SK-N-SH (cell line): ENCODE results near the gene RAF1. TPM values are rescaled to one million over a fixed set of nuclear protein-coding genes. Genes with fewer than 3 reads are reported as not detected.
"Not testable (repeated sequence)": the region's sequence is repeated elsewhere in the genome, so short reads cannot be mapped to it uniquely, and the experiment has no call there.

ENCODE experiments used
- CTCF ChIA-PET: fragments of 300-600, 350-600 bp; formaldehyde crosslinking; extraction: SDS; loops from one replicate; lab custom pipeline; 2021; lab: Yijun Ruan, JAX
- POLR2A ChIA-PET: fragments of 350-600 bp; sonication (Branson Sonifier 250); formaldehyde crosslinking; extraction: SDS; loops from one replicate; lab custom pipeline; 2020; ENCODE audit warnings: antibody characterized with exemption, inconsistent platforms; lab: Yijun Ruan, JAX
- DNase-seq: peaks from one replicate; pipeline ENCODE4 v3.0.0; 2012
- H2AFZ ChIP-seq: fragments of 200-600 bp; sonication (generic); 2 replicates; pipeline ENCODE4 v1.8.1; 2016; ENCODE audit warnings: antibody characterized with exemption, mild to moderate bottlenecking, low read depth
- H3F3A ChIP-seq: fragments of 200-600 bp; sonication (generic); replicated peaks from 2 replicates; pipeline ENCODE3; 2016; ENCODE audit warnings: antibody characterized with exemption, mild to moderate bottlenecking; ENCODE audit not compliant: insufficient read depth
- H3K27ac ChIP-seq, 2 experiments: fragments of 200-500 bp in 1 of 2; fragments of 200-600 bp in 1 of 2; sonication (Bioruptor generic) in 1 of 2; sonication (generic), shearing (Covaris generic) in 1 of 2; 2 replicates each; pipeline versions ENCODE4 v1.5.1 to v1.6.1; 2014 to 2016; ENCODE audit warnings: low read depth in 2 of 2, inconsistent platforms in 1 of 2, low read length in 1 of 2, mild to moderate bottlenecking in 1 of 2, mixed read lengths in 1 of 2
- H3K27me3 ChIP-seq: fragments of 200-600 bp; sonication (generic), shearing (Covaris generic); 2 replicates; pipeline ENCODE4 v1.6.1; 2016; ENCODE audit warnings: mixed run types; ENCODE audit not compliant: insufficient read depth
- H3K36me3 ChIP-seq, 2 experiments: fragments of 200-500 bp in 1 of 2; fragments of 200-600 bp in 1 of 2; sonication (Bioruptor generic) in 1 of 2; sonication (generic) in 1 of 2; replicated peaks in 1 of 2; 2 replicates each; pipeline versions ENCODE3 to v1.5.1; 2014 to 2016; ENCODE audit warnings: low read length in 1 of 2, mild to moderate bottlenecking in 1 of 2; ENCODE audit not compliant: insufficient read depth in 2 of 2, control insufficient read depth in 1 of 2
- H3K4me1 ChIP-seq, 2 experiments: fragments of 200-500 bp in 1 of 2; fragments of 200-600 bp in 1 of 2; sonication (Bioruptor generic) in 1 of 2; sonication (generic), shearing (Covaris generic) in 1 of 2; 2 replicates each; pipeline versions ENCODE4 v1.5.1 to v1.6.1; 2014 to 2016; ENCODE audit warnings: low read depth in 1 of 2, low read length in 1 of 2, mixed run types in 1 of 2; ENCODE audit not compliant: insufficient read depth in 2 of 2, control insufficient read depth in 1 of 2
- H3K4me2 ChIP-seq: fragments of 200-600 bp; sonication (generic), shearing (Covaris generic); 2 replicates; pipeline ENCODE4 v1.6.1; 2017; ENCODE audit warnings: mixed run types
- H3K4me3 ChIP-seq, 2 experiments: fragments of 200-500 bp in 1 of 2; fragments of 200-600 bp in 1 of 2; sonication (Bioruptor generic) in 1 of 2; sonication (generic), shearing (Covaris generic) in 1 of 2; 2 replicates each; pipeline versions ENCODE4 v1.5.1 to v1.8.1; 2014 to 2016; ENCODE audit warnings: low read depth in 2 of 2, inconsistent platforms in 1 of 2, low read length in 1 of 2, mild to moderate bottlenecking in 1 of 2, mixed read lengths in 1 of 2, moderate library complexity in 1 of 2
- H3K79me2 ChIP-seq: fragments of 200-600 bp; sonication (generic); 2 replicates; pipeline ENCODE4 v1.8.1; 2017; ENCODE audit warnings: mild to moderate bottlenecking; ENCODE audit not compliant: insufficient read depth
- H3K9ac ChIP-seq: fragments of 200-600 bp; sonication (generic); 2 replicates; pipeline ENCODE4 v1.6.1; 2017; ENCODE audit warnings: mixed run types
- H3K9me2 ChIP-seq: fragments of 200-600 bp; sonication (generic); 2 replicates; pipeline ENCODE4 v1.6.1; 2017; ENCODE audit warnings: mixed run types
- H3K9me3 ChIP-seq: fragments of 200-600 bp; sonication (generic); 2 replicates; pipeline ENCODE4 v1.6.1; 2017; ENCODE audit warnings: mixed run types, mild to moderate bottlenecking, moderate library complexity
- H4K20me1 ChIP-seq: fragments of 200-600 bp; sonication (generic); 2 replicates; pipeline ENCODE4 v1.6.1; 2017; ENCODE audit warnings: mild to moderate bottlenecking, mixed run types; ENCODE audit not compliant: insufficient read depth
- GABPA ChIP-seq: IDR thresholded peaks from 2 replicates; pipeline ENCODE4 v1.4.0; 2012; ENCODE audit warnings: low read depth, mild to moderate bottlenecking
- IRF3 ChIP-seq: fragments of 150-350 bp; IDR thresholded peaks from 2 replicates; pipeline ENCODE4 v1.6.1; 2016; ENCODE audit warnings: mild to moderate bottlenecking, low read depth, low read length
- NFIC ChIP-seq: IDR thresholded peaks from 2 replicates; pipeline ENCODE4 v1.4.0; 2012; ENCODE audit warnings: borderline replicate concordance
- PBX3 ChIP-seq: IDR thresholded peaks from 2 replicates; pipeline ENCODE4; 2012
- POLR2AphosphoS5 ChIP-seq: IDR thresholded peaks from 2 replicates; pipeline ENCODE4 v1.6.1; 2012; ENCODE audit warnings: low read depth, low read length
- RAD21 ChIP-seq: IDR thresholded peaks from 2 replicates; pipeline ENCODE4 v1.6.1; 2012; ENCODE audit warnings: mild to moderate bottlenecking, low read length
- USF1 ChIP-seq: IDR thresholded peaks from 2 replicates; pipeline ENCODE4 v1.4.0; 2012; ENCODE audit warnings: low read depth, borderline replicate concordance
- USF2 ChIP-seq: fragments of 150-350 bp; IDR thresholded peaks from 2 replicates; pipeline ENCODE4 v1.6.1; 2017; ENCODE audit warnings: antibody characterized with exemption, low read length, low read depth, borderline replicate concordance
- ZBTB33 ChIP-seq: IDR thresholded peaks from 2 replicates; pipeline ENCODE4 v1.4.0; 2012; ENCODE audit warnings: low read depth, borderline replicate concordance
- WGBS: methylation state at CpG from one replicate; pipeline ENCODE4 v1.1.6; 2017; ENCODE audit warnings: low lambda C conversion rate; 5-methylcytosine and 5-hydroxymethylcytosine counted together
- polyA plus RNA-seq, 3 experiments: library from polyadenylated mRNA; depleted of rRNA; stranded (reverse); fragments of >200 nt; gene quantifications; 2 replicates each; pipeline ENCODE4 v1.2.3, GENCODE V29; 2012

Gene RAF1
- polyA plus RNA-seq, 1 of the 3 experiments (the other 2 are of a cell fraction) = 58.7 TPM

GRCh38 chr3:12702501-12702900, 38.6 kb upstream of the RAF1 start:
- Histone ChIP-seq H3K9ac (no peak overlapping the region), H2AFZ (no peak overlapping the region), H3K9me3 (no peaks in the 10 kb centered on the region), H3K27me3 (no peaks in the 10 kb centered on the region), H3K4me1 (no peaks in the 10 kb centered on the region; a peak in 1 of 4 replicates), H3K79me2 (no peaks in the 10 kb centered on the region), H3F3A (no peaks in the 10 kb centered on the region), H3K4me3 (no peak overlapping the region), H4K20me1 (no peaks in the 10 kb centered on the region), H3K27ac (no peak overlapping the region), H3K9me2 (no peaks in the 10 kb centered on the region), H3K36me3 (no peaks in the 10 kb centered on the region), H3K4me2 (no peak overlapping the region)
- ChIA-PET POLR2A (no interaction called here), CTCF (interaction anchor here (3.2 kb wide), 1 partner anchor 18 kb away, joined by 14 read pairs; no protein-coding TSS in a partner anchor)
- no peak for DNase-seq
- 84% methylated on average over 3 of the region's 3 CpGs for WGBS
- TF ChIP-seq PBX3 (no peak), NFIC (no peak), RAD21 (no peak), ZBTB33 (no peak), IRF3 (no peak), POLR2AphosphoS5 (no peak), GABPA (no peak), USF2 (no peak), USF1 (no peak)

- H3K4me2 ChIP-seq, H3K79me2 ChIP-seq, H2AFZ ChIP-seq, H3K9ac ChIP-seq, H3F3A ChIP-seq, H3K36me3 ChIP-seq, H3K9me3 ChIP-seq, POLR2A ChIA-PET, DNase-seq, H3K4me1 ChIP-seq, H4K20me1 ChIP-seq, H3K27me3 ChIP-seq, H3K9me2 ChIP-seq, H3K4me3 ChIP-seq, H3K27ac ChIP-seq: not testable (repeated sequence)
- 89% methylated on average over 10 of the region's 10 CpGs for WGBS
- CTCF ChIA-PET = interaction anchor here (3.2 kb wide), 1 partner anchor 19 kb away, joined by 14 read pairs; no protein-coding TSS in a partner anchor
Measured at GRCh38 chr3:12701601-12702000, 37.7 kb upstream of the RAF1 start.
